Measurements from ENCODE around the gene SLC9A9.

SLC9A9 gene

DNA sequence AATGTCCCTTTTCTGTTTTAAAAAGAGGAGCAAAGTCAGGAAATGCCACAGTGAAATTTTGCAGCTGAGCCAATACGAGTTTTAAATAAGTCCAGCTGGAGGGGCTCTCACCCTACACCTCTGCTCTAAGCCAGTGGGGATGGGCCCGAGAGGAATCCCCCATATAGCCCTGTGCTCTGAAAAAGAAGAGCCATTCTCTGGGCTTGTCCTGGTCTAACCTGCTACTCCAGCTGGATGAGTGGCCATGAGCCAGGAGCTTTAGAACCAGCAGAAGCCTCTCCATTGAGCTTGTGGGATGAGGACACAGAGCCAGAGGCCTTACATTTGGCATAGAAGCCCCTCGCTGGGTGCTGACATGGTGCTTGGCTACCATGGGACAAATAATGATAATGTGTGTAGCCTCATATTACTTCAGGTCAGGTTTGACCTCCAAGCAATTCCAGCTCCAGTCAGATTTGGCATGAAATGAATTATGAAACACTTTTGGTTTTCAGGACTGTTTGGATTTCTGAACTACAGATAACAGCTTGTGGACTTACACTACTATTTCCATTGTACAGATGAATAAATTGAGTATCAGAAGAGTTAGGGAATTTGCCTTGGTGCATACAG, 556.3 kb downstream of the SLC9A9 start:
- H3K4me2 ChIP-seq (ENCODE audit: insufficient read depth, low read length): no peak overlapping the region
- TF ChIP-seq EZH2 (IDR thresholded peaks at IDR 0.05; ENCODE audit: borderline replicate concordance, low read depth, low read length, severe bottlenecking) (no peak), CTCF (IDR thresholded peaks at IDR 0.05; ENCODE audit: borderline replicate concordance, extremely low read depth, low read length, poor library complexity, severe bottlenecking) (no peak)
- H3K4me3 ChIP-seq (ENCODE audit: low read depth in 1 of 2, low read length in 2 of 2): no peak overlapping the region
- no peaks in the 10 kb centered on the region for H3K9me3 ChIP-seq (ENCODE audit: insufficient read depth, low read length, severe bottlenecking)
- H3K27me3 ChIP-seq (ENCODE audit: insufficient read depth, low read length, poor library complexity): no peaks in the 10 kb centered on the region
- peaks cover 45% of the 10 kb centered on the region for H3K4me1 ChIP-seq (ENCODE audit: insufficient read depth, low read length)
- no peaks in the 10 kb centered on the region for H4K20me1 ChIP-seq (ENCODE audit: insufficient read depth, low read length)
- H3K36me3 ChIP-seq (ENCODE audit: insufficient read depth, low read length): no peaks in the 10 kb centered on the region
- H2AFZ ChIP-seq (ENCODE audit: low read depth, low read length): no peak overlapping the region
- no peaks in the 10 kb centered on the region for H3K79me2 ChIP-seq (ENCODE audit: insufficient read depth, low read length)
- peak overlapping the region; percentile 29; the same call in 1 of the 2 replicates for H3K27ac ChIP-seq (ENCODE audit: low read length)
- no peak for ATAC-seq (ENCODE audit: insufficient read depth, low read depth)
- no peak overlapping the region for H3K9ac ChIP-seq (ENCODE audit: low read depth, low read length)
- DNase-seq: no peak

DNA sequence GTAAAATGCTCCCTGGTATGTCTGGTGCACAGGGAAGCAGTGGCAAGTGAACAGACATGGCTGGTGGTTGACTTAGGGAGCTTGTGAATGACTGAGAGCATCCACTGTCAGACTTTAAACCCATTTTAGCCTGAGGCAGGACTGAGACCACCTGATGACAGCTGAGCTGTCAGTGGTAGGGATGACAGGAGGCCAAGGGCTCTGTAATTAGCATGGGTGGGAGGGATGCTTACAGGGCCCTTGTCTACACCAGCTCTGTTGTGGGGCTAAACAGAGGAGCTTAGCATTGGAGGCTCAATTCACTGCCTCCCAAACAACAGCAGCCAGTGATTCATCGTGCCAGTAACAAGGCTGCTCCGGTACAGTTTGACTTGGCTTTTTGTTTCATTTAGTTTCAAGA, 559.3 kb downstream of the SLC9A9 start:
- H3K9me3 ChIP-seq (ENCODE audit: insufficient read depth, low read length, severe bottlenecking): no peaks in the 10 kb centered on the region
- peaks cover 15% of the 10 kb centered on the region for H3K4me1 ChIP-seq (ENCODE audit: insufficient read depth, low read length)
- no peaks in the 10 kb centered on the region for H3K36me3 ChIP-seq (ENCODE audit: insufficient read depth, low read length)
- H3K9ac ChIP-seq (ENCODE audit: low read depth, low read length): no peak overlapping the region
- no peak overlapping the region for H2AFZ ChIP-seq (ENCODE audit: low read depth, low read length)
- ATAC-seq (ENCODE audit: insufficient read depth, low read depth) (no peak), DNase-seq (no peak)
- no peaks in the 10 kb centered on the region for H3K79me2 ChIP-seq (ENCODE audit: insufficient read depth, low read length)
- H3K27me3 ChIP-seq (ENCODE audit: insufficient read depth, low read length, poor library complexity): no peaks in the 10 kb centered on the region
- peak overlapping the region; percentile 20; the same call in 1 of the 2 replicates for H3K27ac ChIP-seq (ENCODE audit: low read length)
- TF ChIP-seq CTCF (IDR thresholded peaks at IDR 0.05; ENCODE audit: borderline replicate concordance, extremely low read depth, low read length, poor library complexity, severe bottlenecking): no peak
- no peak for TF ChIP-seq EZH2 (IDR thresholded peaks at IDR 0.05; ENCODE audit: borderline replicate concordance, low read depth, low read length, severe bottlenecking)
- H4K20me1 ChIP-seq (ENCODE audit: insufficient read depth, low read length): no peaks in the 10 kb centered on the region
- H3K4me3 ChIP-seq (ENCODE audit: low read depth in 1 of 2, low read length in 2 of 2): no peak overlapping the region
- no peak overlapping the region for H3K4me2 ChIP-seq (ENCODE audit: insufficient read depth, low read length)

GRCh38 chr3:143287403-143287802, 560.9 kb downstream of the SLC9A9 start:
- Histone ChIP-seq H3K4me1 (ENCODE audit: insufficient read depth, low read length) (0 out of 2 replicates have a peak, but pooled peaks cover 5% of the 10 kb centered on the region), H3K4me2 (ENCODE audit: insufficient read depth, low read length) (no peak overlapping the region), H3K9me3 (ENCODE audit: insufficient read depth, low read length, severe bottlenecking) (no peaks in the 10 kb centered on the region), H3K27ac (ENCODE audit: low read length) (no peak overlapping the region), H4K20me1 (ENCODE audit: insufficient read depth, low read length) (no peaks in the 10 kb centered on the region), H3K27me3 (ENCODE audit: insufficient read depth, low read length, poor library complexity) (no peaks in the 10 kb centered on the region), H3K9ac (ENCODE audit: low read depth, low read length) (no peak overlapping the region), H3K4me3 (ENCODE audit: low read depth in 1 of 2, low read length in 2 of 2) (no peak overlapping the region), H2AFZ (ENCODE audit: low read depth, low read length) (no peak overlapping the region), H3K36me3 (ENCODE audit: insufficient read depth, low read length) (no peaks in the 10 kb centered on the region), H3K79me2 (ENCODE audit: insufficient read depth, low read length) (no peaks in the 10 kb centered on the region)
- TF ChIP-seq CTCF (IDR thresholded peaks at IDR 0.05; ENCODE audit: borderline replicate concordance, extremely low read depth, low read length, poor library complexity, severe bottlenecking) (no peak), EZH2 (IDR thresholded peaks at IDR 0.05; ENCODE audit: borderline replicate concordance, low read depth, low read length, severe bottlenecking) (no peak)
- DNase-seq: no peak
- no peak for ATAC-seq (ENCODE audit: insufficient read depth, low read depth)

All from DND-41 (cell line).